ENCODE data around the gene LPO.

Gene LPO

GRCh38 chr17:58311429-58311894 is 73.1 kb downstream of the LPO start:
- H2AFZ ChIP-seq (ENCODE audit: low read depth, low read length): no peak overlapping the region
- H3K4me2 ChIP-seq (ENCODE audit: insufficient read depth, low read length): no peak overlapping the region
- H3K79me2 ChIP-seq (ENCODE audit: insufficient read depth, low read length): no peaks in the 10 kb centered on the region
- H3K4me3 ChIP-seq (ENCODE audit: low read depth in 1 of 2, low read length in 2 of 2): no peak overlapping the region
- peaks cover 9% of the 10 kb centered on the region; the same call in 1 of the 2 replicates for H3K36me3 ChIP-seq (ENCODE audit: insufficient read depth, low read length)
- TF ChIP-seq EZH2 (IDR thresholded peaks at IDR 0.05; ENCODE audit: borderline replicate concordance, low read depth, low read length, severe bottlenecking): no peak
- no peak for TF ChIP-seq CTCF (IDR thresholded peaks at IDR 0.05; ENCODE audit: borderline replicate concordance, extremely low read depth, low read length, poor library complexity, severe bottlenecking)
- DNase-seq (no peak), ATAC-seq (ENCODE audit: insufficient read depth, low read depth) (no peak)
- no peaks in the 10 kb centered on the region for H3K27me3 ChIP-seq (ENCODE audit: insufficient read depth, low read length, poor library complexity)
- H3K4me1 ChIP-seq (ENCODE audit: insufficient read depth, low read length): no peaks in the 10 kb centered on the region
- peaks cover 6% of the 10 kb centered on the region; the same call in 1 of the 2 replicates for H4K20me1 ChIP-seq (ENCODE audit: insufficient read depth, low read length)
- H3K9me3 ChIP-seq (ENCODE audit: insufficient read depth, low read length, severe bottlenecking): no peaks in the 10 kb centered on the region
- H3K9ac ChIP-seq (ENCODE audit: low read depth, low read length): no peak overlapping the region
- no peak overlapping the region for H3K27ac ChIP-seq (ENCODE audit: low read length)

DNA sequence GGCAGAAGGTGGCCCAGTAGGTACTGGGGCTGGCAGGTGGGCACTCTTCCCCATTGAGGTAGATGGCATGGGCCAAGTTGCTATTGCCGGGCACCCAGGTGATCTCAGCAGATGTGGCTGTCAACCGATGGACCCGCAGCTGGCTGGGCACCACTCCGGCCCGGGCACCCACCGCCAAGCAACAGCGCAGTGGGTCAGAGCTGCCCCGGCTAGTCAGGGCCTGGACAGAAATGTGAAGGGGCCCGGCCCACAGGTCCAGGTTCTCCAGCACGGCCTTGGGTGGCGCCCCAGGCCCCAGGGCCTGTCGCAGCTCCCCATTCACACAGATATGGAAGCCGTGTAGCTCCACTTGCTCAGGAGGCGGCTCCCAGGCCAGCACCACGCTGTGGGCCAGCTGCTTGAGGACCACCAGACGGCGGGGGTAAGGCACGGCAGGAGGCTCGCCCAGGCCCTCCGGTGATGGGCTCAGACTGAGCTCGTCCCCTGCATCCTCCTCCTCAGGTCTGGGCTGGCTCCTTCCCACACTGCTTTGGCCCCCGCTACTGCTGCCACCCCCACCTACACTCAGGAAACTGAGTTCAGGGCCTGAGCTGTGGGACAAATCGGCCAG is 73.7 kb downstream of the LPO start:
- Histone ChIP-seq H3K4me3 (ENCODE audit: low read depth in 1 of 2, low read length in 2 of 2) (no peak overlapping the region), H3K9ac (ENCODE audit: low read depth, low read length) (no peak overlapping the region), H3K9me3 (ENCODE audit: insufficient read depth, low read length, severe bottlenecking) (no peaks in the 10 kb centered on the region), H3K79me2 (ENCODE audit: insufficient read depth, low read length) (no peaks in the 10 kb centered on the region), H3K27me3 (ENCODE audit: insufficient read depth, low read length, poor library complexity) (no peaks in the 10 kb centered on the region), H4K20me1 (ENCODE audit: insufficient read depth, low read length) (peaks cover 6% of the 10 kb centered on the region; the same call in 1 of the 2 replicates), H3K27ac (ENCODE audit: low read length) (no peak overlapping the region), H2AFZ (ENCODE audit: low read depth, low read length) (no peak overlapping the region), H3K4me2 (ENCODE audit: insufficient read depth, low read length) (no peak overlapping the region), H3K4me1 (ENCODE audit: insufficient read depth, low read length) (no peaks in the 10 kb centered on the region), H3K36me3 (ENCODE audit: insufficient read depth, low read length) (peaks cover 9% of the 10 kb centered on the region; the same call in 1 of the 2 replicates)
- ATAC-seq (ENCODE audit: insufficient read depth, low read depth) (no peak), DNase-seq (no peak)
- TF ChIP-seq EZH2 (IDR thresholded peaks at IDR 0.05; ENCODE audit: borderline replicate concordance, low read depth, low read length, severe bottlenecking): no peak
- no peak for TF ChIP-seq CTCF (IDR thresholded peaks at IDR 0.05; ENCODE audit: borderline replicate concordance, extremely low read depth, low read length, poor library complexity, severe bottlenecking)

DNA sequence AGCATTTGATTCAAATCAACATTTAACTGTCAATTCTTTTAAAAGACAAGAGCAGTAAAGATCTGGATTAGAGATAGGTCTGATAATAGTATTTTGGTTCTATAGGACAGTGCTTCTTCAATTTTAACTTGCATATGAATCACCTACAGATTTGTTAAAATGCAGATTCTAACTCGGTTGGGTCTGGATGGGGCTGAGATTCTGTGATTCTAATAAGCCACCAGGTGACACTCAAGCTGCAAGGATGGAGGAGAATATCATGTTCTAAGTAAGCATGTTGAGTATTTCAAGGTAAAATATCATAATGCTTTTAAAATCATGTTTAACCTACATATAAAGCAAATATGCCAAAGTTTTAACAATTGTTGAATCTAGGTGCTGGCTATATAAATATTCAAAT is 74.4 kb downstream of the LPO start:
- Histone ChIP-seq H3K4me3 (ENCODE audit: low read depth in 1 of 2, low read length in 2 of 2) (no peak overlapping the region), H3K9me3 (ENCODE audit: insufficient read depth, low read length, severe bottlenecking) (no peaks in the 10 kb centered on the region), H3K79me2 (ENCODE audit: insufficient read depth, low read length) (no peaks in the 10 kb centered on the region), H3K9ac (ENCODE audit: low read depth, low read length) (no peak overlapping the region), H3K4me1 (ENCODE audit: insufficient read depth, low read length) (no peaks in the 10 kb centered on the region), H4K20me1 (ENCODE audit: insufficient read depth, low read length) (peaks cover 6% of the 10 kb centered on the region; the same call in 1 of the 2 replicates), H2AFZ (ENCODE audit: low read depth, low read length) (no peak overlapping the region), H3K4me2 (ENCODE audit: insufficient read depth, low read length) (no peak overlapping the region), H3K27ac (ENCODE audit: low read length) (no peak overlapping the region), H3K27me3 (ENCODE audit: insufficient read depth, low read length, poor library complexity) (no peaks in the 10 kb centered on the region), H3K36me3 (ENCODE audit: insufficient read depth, low read length) (peaks cover 3% of the 10 kb centered on the region; the same call in 1 of the 2 replicates)
- ATAC-seq (ENCODE audit: insufficient read depth, low read depth) (no peak), DNase-seq (no peak)
- TF ChIP-seq EZH2 (IDR thresholded peaks at IDR 0.05; ENCODE audit: borderline replicate concordance, low read depth, low read length, severe bottlenecking) (no peak), CTCF (IDR thresholded peaks at IDR 0.05; ENCODE audit: borderline replicate concordance, extremely low read depth, low read length, poor library complexity, severe bottlenecking) (no peak)
